Ishikawa (cell line): ENCODE results near the gene NOTCH3.

Experiments
- CREB1 ChIP-seq: IDR thresholded peaks from 2 replicates; pipeline ENCODE4 v1.6.1; 2012; ENCODE audit warnings: low read depth
- EP300 ChIP-seq: IDR thresholded peaks from 2 replicates; pipeline ENCODE4 v1.6.1; 2012; ENCODE audit warnings: borderline replicate concordance
- MAX ChIP-seq: IDR thresholded peaks from 2 replicates; pipeline ENCODE4 v1.6.1; 2012
- REST ChIP-seq: IDR thresholded peaks from 2 replicates; pipeline ENCODE4 v1.6.1; 2012; ENCODE audit warnings: low read depth, mild to moderate bottlenecking
- TAF1 ChIP-seq: IDR thresholded peaks from 2 replicates; pipeline ENCODE4 v1.6.1; 2012; ENCODE audit warnings: low read depth, mild to moderate bottlenecking
- TCF12 ChIP-seq: IDR thresholded peaks from 2 replicates; pipeline ENCODE4 v1.6.1; 2012; ENCODE audit warnings: low read depth
- USF1 ChIP-seq: IDR thresholded peaks from 2 replicates; pipeline ENCODE4 v1.6.1; 2012
- YY1 ChIP-seq: IDR thresholded peaks from 2 replicates; pipeline ENCODE4 v1.6.1; 2012; ENCODE audit warnings: low read depth
- ZBTB7A ChIP-seq: IDR thresholded peaks from 2 replicates; pipeline ENCODE4 v1.6.1; 2012; ENCODE audit warnings: low read depth

GRCh38 chr19:15223649-15224361 is 23.0 kb upstream of the NOTCH3 start:
- TF ChIP-seq MAX, result no peak
- TF ChIP-seq REST, result no peak
- TF ChIP-seq YY1, result no peak
- no peak for TF ChIP-seq CREB1
- TF ChIP-seq TAF1, result no peak
- TF ChIP-seq EP300, result no peak
- no peak for TF ChIP-seq ZBTB7A
- no peak for TF ChIP-seq USF1
- TF ChIP-seq TCF12, result no peak
